HG03045 (cell line): ENCODE results near the gene RGS6.

Experiments used
- ATAC-seq: cut with Tn5 transposase; IDR thresholded peaks from one replicate; pipeline ENCODE4 v1.9.1; 2021; ENCODE audit warnings: mild to moderate bottlenecking, moderate library complexity; ENCODE audit not compliant: unreplicated experiment

RGS6 gene

GRCh38 chr14:72389200-72389599, 457.0 kb downstream of the RGS6 start:
- ATAC-seq: no peak

- no peak for ATAC-seq
Observed at GRCh38 chr14:72401101-72401625, 468.9 kb downstream of the RGS6 start.

- ATAC-seq: no peak
Observed at GRCh38 chr14:72401632-72402376, 469.6 kb downstream of the RGS6 start.

DNA sequence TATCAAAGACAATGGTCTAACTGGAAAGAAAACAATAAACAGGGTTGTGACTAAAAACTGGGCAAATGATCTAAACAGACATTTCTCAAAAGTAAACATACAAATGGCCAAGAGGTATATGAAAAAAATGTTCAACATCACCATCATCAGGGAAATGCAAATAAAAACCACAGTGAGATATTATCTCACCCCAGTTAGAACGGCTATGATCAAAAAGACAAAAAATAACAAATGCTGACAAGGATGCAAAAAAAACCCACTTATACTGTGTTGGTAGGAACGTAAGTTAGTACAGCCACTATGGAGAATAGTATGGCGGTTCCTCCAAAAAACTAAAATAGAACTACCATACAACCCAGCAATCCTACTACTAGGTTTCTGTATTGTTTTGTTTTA, 470.1 kb downstream of the RGS6 start:
- no peak for ATAC-seq

GRCh38 chr14:72404106-72404774, 472.0 kb downstream of the RGS6 start:
- no peak for ATAC-seq

- ATAC-seq: no peak
Observed at GRCh38 chr14:72404998-72405397, 472.8 kb downstream of the RGS6 start.

- no peak for ATAC-seq
Observed at GRCh38 chr14:72408020-72408419, 475.8 kb downstream of the RGS6 start.

DNA sequence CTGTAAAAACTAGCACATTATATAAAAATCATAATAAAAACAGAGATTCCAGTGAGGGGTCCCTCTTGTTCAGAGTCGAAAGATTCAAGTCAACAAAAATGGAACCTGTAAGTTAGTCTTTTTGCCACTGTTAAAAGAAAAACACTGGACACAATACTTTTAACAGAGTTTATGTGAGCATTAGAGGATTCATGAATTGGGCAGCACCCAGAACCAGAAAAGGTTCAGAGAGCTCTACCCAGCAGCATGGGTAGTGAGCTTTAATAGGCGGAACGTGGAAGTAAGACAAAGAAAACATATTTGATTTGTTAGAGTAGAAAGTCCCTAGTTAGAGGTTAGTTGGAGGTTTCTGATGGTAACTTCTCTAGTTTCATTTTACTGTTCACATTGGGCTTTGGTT, 476.8 kb downstream of the RGS6 start:
- ATAC-seq: no peak

- no peak for ATAC-seq
Observed at GRCh38 chr14:72416081-72416849, 484.0 kb downstream of the RGS6 start.

DNA sequence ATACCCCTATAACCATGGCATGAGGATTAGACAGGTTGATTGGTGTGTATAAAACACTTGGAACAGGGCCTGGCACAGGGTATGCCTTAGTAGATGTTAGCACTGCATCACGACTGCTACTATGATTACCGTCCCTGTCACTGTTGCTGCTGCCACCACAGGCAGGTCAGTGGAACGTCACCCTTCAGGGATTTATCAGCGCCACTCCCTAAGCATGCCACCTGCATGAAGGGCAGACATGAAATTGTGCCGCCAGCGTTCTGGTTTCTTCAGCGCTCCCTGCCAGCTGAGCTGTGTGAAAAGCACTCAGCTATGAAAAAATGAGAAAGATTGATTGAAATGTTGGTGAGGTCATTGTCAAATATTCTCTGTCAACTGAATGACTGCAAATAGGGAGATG, 484.7 kb downstream of the RGS6 start:
- no peak for ATAC-seq

GRCh38 chr14:72418806-72419205, 486.6 kb downstream of the RGS6 start:
- no peak for ATAC-seq

- ATAC-seq: no peak
Observed at GRCh38 chr14:72419226-72419775, 487.1 kb downstream of the RGS6 start.

GRCh38 chr14:72420749-72421474, 488.7 kb downstream of the RGS6 start:
- ATAC-seq: no peak

DNA sequence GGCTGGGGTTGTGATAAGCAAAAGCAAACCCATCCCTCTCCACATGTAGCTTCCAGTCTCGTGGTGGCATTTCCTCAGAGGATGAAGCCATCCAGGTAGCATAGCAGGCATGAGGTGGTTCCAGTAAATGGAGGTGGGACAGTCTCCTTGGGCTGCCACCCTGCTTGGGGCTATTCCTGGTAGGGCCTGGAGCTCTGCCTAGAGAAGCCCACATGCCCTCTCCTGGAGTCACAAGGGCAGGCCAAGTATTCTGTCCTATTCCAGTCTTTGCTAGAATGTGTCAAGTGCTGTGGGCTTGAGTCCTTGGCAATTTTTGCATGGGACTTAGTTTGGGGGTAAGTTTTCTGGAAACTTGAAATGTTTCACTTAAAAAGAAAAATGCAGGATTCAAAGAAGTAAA, 491.7 kb downstream of the RGS6 start:
- no peak for ATAC-seq

DNA sequence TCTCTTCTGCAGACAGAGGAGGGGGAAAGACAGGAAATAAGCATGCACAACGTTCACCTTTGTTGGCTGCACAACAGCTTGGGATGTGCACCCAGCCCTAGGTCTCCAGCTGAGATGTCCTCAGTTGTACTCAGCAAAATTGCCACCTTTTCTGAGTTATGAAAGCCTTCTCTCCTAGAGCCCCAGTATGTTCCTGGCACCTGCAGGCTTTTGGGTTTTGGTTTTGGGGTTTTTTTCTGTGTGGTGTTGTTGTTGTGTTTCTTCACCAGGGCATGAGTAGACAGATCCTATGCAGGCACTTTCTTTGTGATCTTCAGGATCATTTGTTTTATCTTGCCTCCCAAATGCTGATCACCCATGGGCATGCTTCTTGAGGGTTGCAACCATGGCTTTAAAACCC, 498.2 kb downstream of the RGS6 start:
- ATAC-seq: no peak

- ATAC-seq: no peak
Observed at GRCh38 chr14:72432748-72433147, 500.5 kb downstream of the RGS6 start.

DNA sequence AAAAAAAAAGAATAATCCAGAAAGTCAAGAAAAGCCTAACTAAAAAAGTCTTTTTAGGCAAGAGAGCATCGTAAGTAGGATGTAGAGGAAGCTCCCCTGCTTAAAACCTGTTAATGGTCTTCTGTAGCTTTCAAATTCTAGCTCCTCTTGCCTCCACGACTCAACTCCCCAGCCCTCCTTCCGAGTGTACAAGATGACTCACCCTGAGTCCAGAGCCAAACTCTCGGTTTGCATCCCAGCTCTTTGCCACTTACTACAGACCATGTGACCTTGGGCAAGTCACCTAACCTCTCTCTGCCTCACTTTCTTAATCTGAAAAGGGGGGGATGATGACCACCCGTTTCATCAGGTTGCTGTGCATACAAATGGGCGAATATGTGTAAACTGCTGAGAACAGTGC, 501.3 kb downstream of the RGS6 start:
- no peak for ATAC-seq

DNA sequence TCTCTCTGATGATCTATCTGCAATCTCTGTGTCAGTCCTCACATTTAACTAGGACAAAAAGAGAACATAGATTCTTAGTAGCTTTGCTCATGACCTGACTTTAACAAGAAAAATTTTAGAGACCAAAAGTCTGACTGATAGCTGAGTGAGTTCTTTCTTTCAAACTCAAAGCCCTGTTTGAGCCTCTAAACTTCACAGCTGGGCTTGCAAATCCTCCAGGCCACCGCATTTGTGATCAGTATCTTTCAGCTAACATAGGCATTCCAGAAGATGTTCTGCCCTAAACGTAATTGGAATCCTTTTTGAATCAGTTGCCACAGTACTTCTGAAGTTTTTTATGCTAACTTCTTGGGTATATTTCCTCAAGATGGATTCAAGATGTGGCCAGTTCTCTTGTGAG, 502.6 kb downstream of the RGS6 start:
- no peak for ATAC-seq

DNA sequence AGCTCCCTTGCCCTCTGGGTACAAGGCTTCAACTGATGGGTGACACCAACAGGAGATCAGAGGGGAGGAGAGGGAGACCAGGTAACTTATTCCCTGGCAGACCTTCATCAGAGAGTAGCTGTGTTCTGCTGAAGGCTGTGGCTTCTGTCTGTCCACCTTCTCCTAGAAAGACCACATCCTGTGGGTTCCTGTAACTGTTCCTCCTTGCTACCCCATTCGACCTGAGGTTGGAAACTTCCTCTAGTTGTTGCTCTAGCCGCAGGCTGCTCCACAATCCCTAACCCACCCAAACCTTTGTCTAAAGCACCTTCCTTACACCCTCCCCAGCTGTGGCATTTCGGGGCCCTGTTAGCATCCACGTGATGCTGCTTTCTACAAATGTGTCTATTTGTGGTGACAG, 507.5 kb downstream of the RGS6 start:
- no peak for ATAC-seq

GRCh38 chr14:72443256-72443655, 511.0 kb downstream of the RGS6 start:
- no peak for ATAC-seq

DNA sequence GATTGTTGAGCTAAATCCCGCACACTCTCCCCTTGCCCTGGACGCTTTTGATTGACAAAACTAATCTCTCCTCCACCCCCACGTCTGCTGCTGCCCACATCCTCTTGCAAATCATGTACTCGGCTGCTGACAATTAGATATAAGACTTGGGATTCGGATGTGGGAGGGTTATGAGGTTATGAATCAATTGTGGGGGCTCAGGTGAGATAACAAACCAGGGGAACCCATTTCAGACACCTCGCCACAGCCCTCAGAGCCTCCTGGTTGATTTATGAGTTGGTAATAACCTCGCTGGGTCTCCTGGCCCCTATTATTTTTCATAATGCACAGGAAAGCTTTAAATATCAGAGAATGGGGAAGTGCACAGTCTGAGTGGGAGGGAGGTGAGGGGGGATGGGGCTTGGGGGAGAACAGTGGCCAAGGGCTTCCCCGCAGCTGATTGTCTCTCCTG, 511.8 kb downstream of the RGS6 start:
- no peak for ATAC-seq
